GM12872 (cell line): ENCODE data around the gene AOPEP.

Experiments used
- CTCF ChIP-seq: IDR thresholded peaks from 3 replicates; pipeline ENCODE4 v1.5.1; 2011; ENCODE audit warnings: low read depth, mild to moderate bottlenecking, low read length, moderate library complexity; ENCODE audit not compliant: insufficient read depth

Gene AOPEP

GRCh38 chr9:94773655-94774054 lies 47.2 kb downstream of the AOPEP start:
- no peak for TF ChIP-seq CTCF

GRCh38 chr9:94778013-94778412 lies 51.5 kb downstream of the AOPEP start:
- no peak for TF ChIP-seq CTCF

- TF ChIP-seq CTCF, result no peak
Observed at GRCh38 chr9:94779031-94779430, 52.5 kb downstream of the AOPEP start.

- no peak for TF ChIP-seq CTCF
Observed at GRCh38 chr9:94779693-94780290, 53.3 kb downstream of the AOPEP start.

GRCh38 chr9:94780516-94780950 lies 54.0 kb downstream of the AOPEP start:
- no peak for TF ChIP-seq CTCF

GRCh38 chr9:94782355-94783101 lies 56.0 kb downstream of the AOPEP start:
- TF ChIP-seq CTCF, result no peak

GRCh38 chr9:94783102-94783682 lies 56.7 kb downstream of the AOPEP start:
- TF ChIP-seq CTCF, result peak; percentile 67
